Gastroesophageal sphincter (tissue), 3 donors: ENCODE data around the gene TPI1.

Experiments used
- EP300 ChIP-seq: sonication (generic); formaldehyde crosslinking; IDR thresholded peaks from one replicate; pipeline ENCODE4 v1.6.1; 2017; ENCODE audit warnings: antibody characterized with exemption, mild to moderate bottlenecking
- POLR2AphosphoS5 ChIP-seq: sonication (generic); formaldehyde crosslinking; IDR thresholded peaks from one replicate; pipeline ENCODE4 v1.6.1; 2017; ENCODE audit warnings: antibody characterized with exemption
- TF ChIP-seq, protein P1 (sequence below), 4 experiments: fragments of 200-600 bp in 2 of 4; fragments of 450-650 bp in 2 of 4; sonication (generic) in 1 of 4; IDR thresholded peaks; one replicate each; pipeline ENCODE4 v1.5.1; 2017 to 2019; ENCODE audit warnings: antibody characterized with exemption in 4 of 4, mild to moderate bottlenecking in 2 of 4, moderate library complexity in 2 of 4

DNA sequence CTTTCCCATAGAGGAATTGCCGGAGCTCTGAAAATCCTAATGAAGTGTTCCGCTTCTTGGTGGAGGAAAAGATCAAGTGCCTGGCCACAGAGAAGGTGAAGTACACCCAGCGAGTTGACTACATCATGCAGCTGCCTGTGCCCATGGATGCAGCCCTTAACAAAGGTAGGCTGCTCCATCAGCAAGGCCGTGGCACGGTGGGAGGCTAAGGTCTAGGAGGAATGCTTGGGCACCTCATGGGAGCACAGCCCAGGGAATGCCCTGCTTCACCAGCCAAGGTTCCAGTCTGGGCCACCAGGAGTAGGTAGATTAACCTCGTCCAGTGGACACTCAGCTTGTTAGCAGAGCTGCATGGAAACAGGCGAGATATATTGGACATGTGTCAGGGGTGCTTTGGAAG lies 6.4 kb upstream of the TPI1 start:
- TF ChIP-seq, protein P1, sequence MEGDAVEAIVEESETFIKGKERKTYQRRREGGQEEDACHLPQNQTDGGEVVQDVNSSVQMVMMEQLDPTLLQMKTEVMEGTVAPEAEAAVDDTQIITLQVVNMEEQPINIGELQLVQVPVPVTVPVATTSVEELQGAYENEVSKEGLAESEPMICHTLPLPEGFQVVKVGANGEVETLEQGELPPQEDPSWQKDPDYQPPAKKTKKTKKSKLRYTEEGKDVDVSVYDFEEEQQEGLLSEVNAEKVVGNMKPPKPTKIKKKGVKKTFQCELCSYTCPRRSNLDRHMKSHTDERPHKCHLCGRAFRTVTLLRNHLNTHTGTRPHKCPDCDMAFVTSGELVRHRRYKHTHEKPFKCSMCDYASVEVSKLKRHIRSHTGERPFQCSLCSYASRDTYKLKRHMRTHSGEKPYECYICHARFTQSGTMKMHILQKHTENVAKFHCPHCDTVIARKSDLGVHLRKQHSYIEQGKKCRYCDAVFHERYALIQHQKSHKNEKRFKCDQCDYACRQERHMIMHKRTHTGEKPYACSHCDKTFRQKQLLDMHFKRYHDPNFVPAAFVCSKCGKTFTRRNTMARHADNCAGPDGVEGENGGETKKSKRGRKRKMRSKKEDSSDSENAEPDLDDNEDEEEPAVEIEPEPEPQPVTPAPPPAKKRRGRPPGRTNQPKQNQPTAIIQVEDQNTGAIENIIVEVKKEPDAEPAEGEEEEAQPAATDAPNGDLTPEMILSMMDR (IDR thresholded peaks at IDR 0.05) = no peak
- TF ChIP-seq EP300 = no peak
- no peak for TF ChIP-seq POLR2AphosphoS5
